ENCODE data around the gene TRPM2. TPM values are rescaled to one million over a fixed set of nuclear protein-coding genes. Genes with fewer than 3 reads are reported as not detected.

Gene TRPM2
- total RNA-seq, 4 donors from 2014 or later = 0.40 to 6.9 (median 2.5) TPM

DNA sequence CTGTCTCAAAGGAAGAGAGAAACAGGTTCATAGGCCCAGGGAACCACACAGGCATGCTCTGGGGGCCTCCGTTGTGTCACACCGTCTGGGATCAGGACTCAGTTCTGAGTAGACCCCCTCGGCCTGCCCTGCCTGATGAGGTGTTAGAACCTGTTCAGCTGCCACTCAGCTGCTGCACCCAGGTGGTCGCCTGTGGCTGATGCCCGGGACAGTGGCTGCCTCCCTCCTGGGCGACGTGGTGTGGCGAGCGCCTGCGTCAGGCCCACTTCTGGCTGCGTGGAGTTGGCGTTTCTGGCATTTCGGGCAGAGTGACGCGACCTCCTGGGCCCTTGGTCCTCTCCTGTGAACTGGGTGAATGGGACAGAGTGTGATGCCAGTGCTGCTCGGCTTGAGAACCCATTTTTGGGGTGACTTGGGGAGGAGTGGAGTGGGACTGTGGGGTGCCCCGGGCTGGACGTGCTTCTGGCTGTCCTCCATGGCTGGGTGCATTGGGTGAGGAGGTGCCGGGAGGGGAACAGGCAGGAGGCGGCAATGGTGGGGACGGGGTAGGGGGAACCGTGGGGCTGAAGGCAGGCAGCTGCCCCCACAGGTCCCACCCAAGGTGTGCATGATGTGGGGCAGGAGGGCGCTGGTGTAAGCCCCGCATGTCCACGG is 25.1 kb upstream of the TRPM2 start:
- Histone ChIP-seq H3K27me3 (no peaks in the 10 kb centered on the region), H3K4me3 (no peak overlapping the region), H3K9me3 (no peaks in the 10 kb centered on the region), H3K27ac (no peak overlapping the region), H3K36me3 (peaks cover 12 to 54% (median 30%) of the 10 kb centered on the region in 3 donors), H3K4me1 (no peaks in the 10 kb centered on the region)
- no peak for DNase-seq
- intact Hi-C loops (cut with DNase I) = no loop called here
- WGBS, 2 donors = 69 to 87% methylated on average over 3 to 9 of the region's 25 CpGs
- TF ChIP-seq, protein P1, sequence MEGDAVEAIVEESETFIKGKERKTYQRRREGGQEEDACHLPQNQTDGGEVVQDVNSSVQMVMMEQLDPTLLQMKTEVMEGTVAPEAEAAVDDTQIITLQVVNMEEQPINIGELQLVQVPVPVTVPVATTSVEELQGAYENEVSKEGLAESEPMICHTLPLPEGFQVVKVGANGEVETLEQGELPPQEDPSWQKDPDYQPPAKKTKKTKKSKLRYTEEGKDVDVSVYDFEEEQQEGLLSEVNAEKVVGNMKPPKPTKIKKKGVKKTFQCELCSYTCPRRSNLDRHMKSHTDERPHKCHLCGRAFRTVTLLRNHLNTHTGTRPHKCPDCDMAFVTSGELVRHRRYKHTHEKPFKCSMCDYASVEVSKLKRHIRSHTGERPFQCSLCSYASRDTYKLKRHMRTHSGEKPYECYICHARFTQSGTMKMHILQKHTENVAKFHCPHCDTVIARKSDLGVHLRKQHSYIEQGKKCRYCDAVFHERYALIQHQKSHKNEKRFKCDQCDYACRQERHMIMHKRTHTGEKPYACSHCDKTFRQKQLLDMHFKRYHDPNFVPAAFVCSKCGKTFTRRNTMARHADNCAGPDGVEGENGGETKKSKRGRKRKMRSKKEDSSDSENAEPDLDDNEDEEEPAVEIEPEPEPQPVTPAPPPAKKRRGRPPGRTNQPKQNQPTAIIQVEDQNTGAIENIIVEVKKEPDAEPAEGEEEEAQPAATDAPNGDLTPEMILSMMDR (IDR thresholded peaks at IDR 0.05) = no peak
- TF ChIP-seq POLR2A (IDR thresholded peaks at IDR 0.05) = no peak

DNA sequence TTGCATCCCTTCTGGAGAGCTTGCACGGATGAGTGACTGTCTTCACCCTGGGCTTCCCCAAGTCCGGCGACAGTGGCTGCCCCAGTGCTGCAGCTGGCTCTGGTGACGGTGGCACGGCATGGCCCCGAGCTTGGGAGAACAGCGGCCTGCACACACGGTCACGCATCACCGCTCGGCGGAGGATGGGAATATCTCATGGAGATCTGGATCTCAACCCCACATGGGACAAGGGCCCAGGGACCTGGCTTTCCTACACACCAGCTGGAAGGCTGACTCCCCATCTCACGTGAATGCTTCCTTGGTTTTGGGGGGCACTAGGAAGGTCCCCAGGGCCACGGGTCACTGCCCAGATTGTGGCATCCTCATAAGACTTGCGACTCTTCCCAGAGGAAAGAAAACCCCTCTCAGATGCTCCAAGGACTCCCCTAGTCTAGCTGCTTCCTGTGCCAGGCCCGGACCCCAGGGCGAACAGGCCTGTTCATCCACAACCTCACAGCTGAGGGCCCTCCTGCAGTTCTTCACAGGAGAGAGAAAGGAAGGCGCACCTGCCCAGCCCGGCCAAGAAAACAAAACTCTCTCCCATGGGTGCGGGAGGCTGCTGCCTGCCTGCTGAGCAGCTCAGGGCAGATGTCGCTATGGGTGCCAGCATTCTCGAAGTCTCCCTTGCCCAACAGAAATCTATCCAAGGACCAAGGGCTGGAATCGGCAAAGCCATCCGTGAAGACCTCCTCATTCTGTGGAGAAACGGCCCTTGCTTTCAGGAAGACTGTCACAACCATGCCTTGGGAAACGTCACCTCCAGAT is 24.1 kb upstream of the TRPM2 start:
- Histone ChIP-seq H3K4me1 (peaks cover 0 to 8% (median 0%) of the 10 kb centered on the region in 3 donors), H3K36me3 (peaks cover 6 to 45% (median 28%) of the 10 kb centered on the region in 3 donors), H3K27me3 (no peaks in the 10 kb centered on the region), H3K9me3 (no peaks in the 10 kb centered on the region), H3K27ac (no peak overlapping the region), H3K4me3 (no peak overlapping the region)
- no peak for TF ChIP-seq POLR2A (IDR thresholded peaks at IDR 0.05)
- TF ChIP-seq, protein P1 (IDR thresholded peaks at IDR 0.05) = no peak
- 28 to 66% methylated on average over 2 to 15 of the region's 26 CpGs for WGBS, 2 donors
- intact Hi-C loops (cut with DNase I) = no loop called here
- DNase-seq = no peak

DNA sequence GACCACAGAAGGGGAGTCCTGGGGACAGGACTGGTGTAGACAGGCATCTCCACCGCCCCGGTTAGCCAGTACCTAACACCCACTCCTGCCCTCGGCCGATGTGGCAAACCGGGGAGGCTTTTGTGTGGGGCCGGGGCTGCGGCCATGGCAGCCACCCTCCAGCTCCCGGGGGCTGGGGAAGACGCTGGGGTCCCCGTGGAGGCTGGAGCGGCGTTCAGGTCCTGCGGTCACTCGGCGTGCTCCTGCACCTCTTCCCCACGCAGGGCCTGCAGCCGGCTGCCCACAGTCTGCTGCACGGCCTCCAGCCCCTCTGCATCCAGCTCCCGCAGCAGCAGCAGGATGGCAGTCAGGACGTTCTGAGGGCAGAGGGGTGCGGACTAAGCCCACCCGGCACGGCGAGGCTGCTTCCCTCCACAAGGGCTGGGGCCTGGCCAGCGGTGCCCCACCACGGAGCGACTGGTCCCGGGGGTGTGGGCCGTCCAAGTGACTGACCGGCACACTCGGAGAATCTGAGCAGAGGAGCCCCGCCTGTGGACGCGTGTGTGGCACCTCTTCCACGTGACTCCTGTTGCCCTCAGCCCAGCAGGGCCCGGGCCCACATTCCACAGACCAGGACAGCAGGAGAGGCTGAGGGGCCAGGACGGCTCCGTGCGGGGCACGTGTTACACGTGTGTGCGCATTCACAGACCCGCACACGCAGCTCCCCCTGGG is 23.3 kb upstream of the TRPM2 start:
- H3K36me3 ChIP-seq = peaks cover 6 to 42% (median 19%) of the 10 kb centered on the region in 3 donors
- peaks cover 0 to 12% (median 0%) of the 10 kb centered on the region in 3 donors for H3K4me1 ChIP-seq
- no peak for DNase-seq
- intact Hi-C loops (cut with DNase I) = no loop called here
- WGBS, 2 donors = 100% methylated on average over 4 of the region's 44 CpGs; no CpG with 5 or more reads in 1 of the 2 donors
- H3K9me3 ChIP-seq = no peaks in the 10 kb centered on the region
- no peak for TF ChIP-seq POLR2A (IDR thresholded peaks at IDR 0.05)
- TF ChIP-seq, protein P1 (IDR thresholded peaks at IDR 0.05) = no peak
- H3K4me3 ChIP-seq = no peak overlapping the region
- H3K27me3 ChIP-seq = no peaks in the 10 kb centered on the region
- no peak overlapping the region for H3K27ac ChIP-seq

DNA sequence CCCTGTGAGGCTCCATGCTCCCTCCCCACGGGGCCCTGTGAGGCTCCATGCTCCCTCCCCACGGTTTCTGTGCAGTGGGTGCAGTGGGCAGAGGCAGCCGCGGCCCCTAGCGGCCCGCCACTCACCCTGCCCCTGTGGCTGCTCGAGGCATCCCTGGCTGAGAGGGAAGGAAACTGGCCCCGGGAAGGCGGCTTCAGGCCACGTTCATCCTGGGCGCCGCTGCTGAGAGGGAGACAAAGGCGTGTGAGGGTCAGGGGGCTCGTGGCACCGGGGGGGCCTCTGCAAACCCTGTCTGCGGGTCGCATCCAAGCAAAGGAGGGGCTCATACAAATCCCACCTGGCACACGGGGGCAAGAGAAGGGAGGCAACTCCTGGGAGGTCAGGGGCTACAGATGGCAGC is 22.7 kb upstream of the TRPM2 start:
- Histone ChIP-seq H3K4me1 (peaks cover 0 to 12% (median 0%) of the 10 kb centered on the region in 3 donors), H3K4me3 (no peak overlapping the region), H3K36me3 (peaks cover 6 to 42% (median 14%) of the 10 kb centered on the region in 3 donors), H3K9me3 (no peaks in the 10 kb centered on the region), H3K27ac (no peak overlapping the region), H3K27me3 (no peaks in the 10 kb centered on the region)
- no peak for DNase-seq
- TF ChIP-seq POLR2A (IDR thresholded peaks at IDR 0.05) = no peak
- TF ChIP-seq, protein P1 (IDR thresholded peaks at IDR 0.05) = no peak
- intact Hi-C loops (cut with DNase I) = no loop called here
- 73% methylated on average over 3 of the region's 18 CpGs; no CpG with 5 or more reads in 1 of the 2 donors for WGBS, 2 donors

Measured in esophagus squamous epithelium (tissue), 5 donors.